ENCODE results near the gene RAB3B.

RAB3B gene

GRCh38 chr1:51945591-51945990 lies 44.9 kb downstream of the RAB3B start:
- no peak for DNase-seq (ENCODE audit: low read depth, low spot score)
- H3K4me3 ChIP-seq (ENCODE audit: low read length), result no peak overlapping the region
- no peaks in the 10 kb centered on the region for H3K9me3 ChIP-seq (ENCODE audit: control insufficient read depth, insufficient read depth, low read length)
- no peak overlapping the region for H3K27ac ChIP-seq (ENCODE audit: low read length)
- no peaks in the 10 kb centered on the region for H3K27me3 ChIP-seq (ENCODE audit: control insufficient read depth, insufficient read depth, low read length)
- no peaks in the 10 kb centered on the region for H3K4me1 ChIP-seq (ENCODE audit: control insufficient read depth, insufficient read depth, low read length)
- no peaks in the 10 kb centered on the region; the same call in none of the 2 replicates for H3K36me3 ChIP-seq (ENCODE audit: control insufficient read depth, insufficient read depth, low read length)

GRCh38 chr1:51942281-51942680 lies 48.2 kb downstream of the RAB3B start:
- Histone ChIP-seq H3K27ac (ENCODE audit: low read length) (no peak overlapping the region), H3K9me3 (ENCODE audit: control insufficient read depth, insufficient read depth, low read length) (no peaks in the 10 kb centered on the region), H3K36me3 (ENCODE audit: control insufficient read depth, insufficient read depth, low read length) (no peaks in the 10 kb centered on the region; the same call in 1 of the 2 replicates), H3K4me1 (ENCODE audit: control insufficient read depth, insufficient read depth, low read length) (no peaks in the 10 kb centered on the region), H3K27me3 (ENCODE audit: control insufficient read depth, insufficient read depth, low read length) (no peaks in the 10 kb centered on the region), H3K4me3 (ENCODE audit: low read length) (no peak overlapping the region)
- no CpG with 5 or more reads among the region's 2 CpGs for WGBS (ENCODE audit: insufficient coverage, insufficient read length)
- no peak for DNase-seq (ENCODE audit: low read depth, low spot score)

GRCh38 chr1:51941528-51941927 lies 49.0 kb downstream of the RAB3B start:
- no peaks in the 10 kb centered on the region for H3K27me3 ChIP-seq (ENCODE audit: control insufficient read depth, insufficient read depth, low read length)
- no peaks in the 10 kb centered on the region for H3K4me1 ChIP-seq (ENCODE audit: control insufficient read depth, insufficient read depth, low read length)
- H3K36me3 ChIP-seq (ENCODE audit: control insufficient read depth, insufficient read depth, low read length), result no peaks in the 10 kb centered on the region; the same call in 1 of the 2 replicates
- H3K9me3 ChIP-seq (ENCODE audit: control insufficient read depth, insufficient read depth, low read length), result no peaks in the 10 kb centered on the region
- no peak overlapping the region for H3K27ac ChIP-seq (ENCODE audit: low read length)
- no peak for DNase-seq (ENCODE audit: low read depth, low spot score)
- no peak overlapping the region for H3K4me3 ChIP-seq (ENCODE audit: low read length)

GRCh38 chr1:51937112-51937511 lies 53.4 kb downstream of the RAB3B start:
- no peaks in the 10 kb centered on the region for H3K9me3 ChIP-seq (ENCODE audit: control insufficient read depth, insufficient read depth, low read length)
- WGBS (ENCODE audit: insufficient coverage, insufficient read length), result no CpG with 5 or more reads among the region's 4 CpGs

GRCh38 chr1:51936531-51936930 lies 54.0 kb downstream of the RAB3B start:
- peaks cover 4% of the 10 kb centered on the region; the same call in 1 of the 2 replicates for H3K36me3 ChIP-seq (ENCODE audit: control insufficient read depth, insufficient read depth, low read length)
- WGBS (ENCODE audit: insufficient coverage, insufficient read length), result 100% methylated on average over 1 of the region's 4 CpGs
- no peaks in the 10 kb centered on the region for H3K9me3 ChIP-seq (ENCODE audit: control insufficient read depth, insufficient read depth, low read length)
- no peak overlapping the region for H3K4me3 ChIP-seq (ENCODE audit: low read length)
- no peak overlapping the region for H3K27ac ChIP-seq (ENCODE audit: low read length)
- DNase-seq (ENCODE audit: low read depth, low spot score), result no peak
- H3K27me3 ChIP-seq (ENCODE audit: control insufficient read depth, insufficient read depth, low read length), result no peaks in the 10 kb centered on the region
- no peaks in the 10 kb centered on the region for H3K4me1 ChIP-seq (ENCODE audit: control insufficient read depth, insufficient read depth, low read length)

More at GRCh38 chr1:51937112-51937511, 53.4 kb downstream of the RAB3B start:
- Histone ChIP-seq H3K36me3 (ENCODE audit: control insufficient read depth, insufficient read depth, low read length) (peaks cover 4% of the 10 kb centered on the region; the same call in 1 of the 2 replicates), H3K27ac (ENCODE audit: low read length) (no peak overlapping the region), H3K27me3 (ENCODE audit: control insufficient read depth, insufficient read depth, low read length) (no peaks in the 10 kb centered on the region), H3K4me1 (ENCODE audit: control insufficient read depth, insufficient read depth, low read length) (no peaks in the 10 kb centered on the region), H3K4me3 (ENCODE audit: low read length) (no peak overlapping the region)
- DNase-seq (ENCODE audit: low read depth, low spot score), result no peak

GRCh38 chr1:51933344-51933743 lies 57.2 kb downstream of the RAB3B start:
- Histone ChIP-seq H3K27me3 (ENCODE audit: control insufficient read depth, insufficient read depth, low read length) (no peaks in the 10 kb centered on the region), H3K4me1 (ENCODE audit: control insufficient read depth, insufficient read depth, low read length) (no peaks in the 10 kb centered on the region), H3K9me3 (ENCODE audit: control insufficient read depth, insufficient read depth, low read length) (no peaks in the 10 kb centered on the region), H3K27ac (ENCODE audit: low read length) (no peak overlapping the region), H3K4me3 (ENCODE audit: low read length) (no peak overlapping the region), H3K36me3 (ENCODE audit: control insufficient read depth, insufficient read depth, low read length) (peaks cover 4% of the 10 kb centered on the region; the same call in 1 of the 2 replicates)
- WGBS (ENCODE audit: insufficient coverage, insufficient read length), result no CpG with 5 or more reads among the region's 1 CpG
- no peak for DNase-seq (ENCODE audit: low read depth, low spot score)

- Histone ChIP-seq H3K9me3 (ENCODE audit: control insufficient read depth, insufficient read depth, low read length) (no peaks in the 10 kb centered on the region), H3K27me3 (ENCODE audit: control insufficient read depth, insufficient read depth, low read length) (no peaks in the 10 kb centered on the region), H3K27ac (ENCODE audit: low read length) (no peak overlapping the region), H3K4me1 (ENCODE audit: control insufficient read depth, insufficient read depth, low read length) (no peaks in the 10 kb centered on the region), H3K36me3 (ENCODE audit: control insufficient read depth, insufficient read depth, low read length) (peaks cover 4% of the 10 kb centered on the region; the same call in 1 of the 2 replicates), H3K4me3 (ENCODE audit: low read length) (no peak overlapping the region)
- no peak for DNase-seq (ENCODE audit: low read depth, low spot score)
Measured at GRCh38 chr1:51930329-51930728, 60.2 kb downstream of the RAB3B start.

GRCh38 chr1:51928896-51929295 lies 61.6 kb downstream of the RAB3B start:
- no peak overlapping the region for H3K27ac ChIP-seq (ENCODE audit: low read length)
- H3K4me3 ChIP-seq (ENCODE audit: low read length), result no peak overlapping the region
- WGBS (ENCODE audit: insufficient coverage, insufficient read length), result no CpG with 5 or more reads among the region's 1 CpG
- no peaks in the 10 kb centered on the region for H3K9me3 ChIP-seq (ENCODE audit: control insufficient read depth, insufficient read depth, low read length)
- no peak for DNase-seq (ENCODE audit: low read depth, low spot score)
- H3K4me1 ChIP-seq (ENCODE audit: control insufficient read depth, insufficient read depth, low read length), result no peaks in the 10 kb centered on the region
- no peaks in the 10 kb centered on the region for H3K27me3 ChIP-seq (ENCODE audit: control insufficient read depth, insufficient read depth, low read length)
- peaks cover 4% of the 10 kb centered on the region; the same call in 1 of the 2 replicates for H3K36me3 ChIP-seq (ENCODE audit: control insufficient read depth, insufficient read depth, low read length)

GRCh38 chr1:51927029-51927428 lies 63.5 kb downstream of the RAB3B start:
- Histone ChIP-seq H3K9me3 (ENCODE audit: control insufficient read depth, insufficient read depth, low read length) (no peaks in the 10 kb centered on the region), H3K4me1 (ENCODE audit: control insufficient read depth, insufficient read depth, low read length) (no peaks in the 10 kb centered on the region), H3K4me3 (ENCODE audit: low read length) (no peak overlapping the region), H3K27ac (ENCODE audit: low read length) (no peak overlapping the region), H3K27me3 (ENCODE audit: control insufficient read depth, insufficient read depth, low read length) (no peaks in the 10 kb centered on the region), H3K36me3 (ENCODE audit: control insufficient read depth, insufficient read depth, low read length) (no peaks in the 10 kb centered on the region)
- DNase-seq (ENCODE audit: low read depth, low spot score), result no peak
- WGBS (ENCODE audit: insufficient coverage, insufficient read length), result no CpG with 5 or more reads among the region's 2 CpGs

- no CpG with 5 or more reads among the region's 5 CpGs for WGBS (ENCODE audit: insufficient coverage, insufficient read length)
- Histone ChIP-seq H3K27ac (ENCODE audit: low read length) (no peak overlapping the region), H3K27me3 (ENCODE audit: control insufficient read depth, insufficient read depth, low read length) (no peaks in the 10 kb centered on the region), H3K36me3 (ENCODE audit: control insufficient read depth, insufficient read depth, low read length) (no peaks in the 10 kb centered on the region), H3K9me3 (ENCODE audit: control insufficient read depth, insufficient read depth, low read length) (no peaks in the 10 kb centered on the region), H3K4me3 (ENCODE audit: low read length) (no peak overlapping the region), H3K4me1 (ENCODE audit: control insufficient read depth, insufficient read depth, low read length) (no peaks in the 10 kb centered on the region)
- DNase-seq (ENCODE audit: low read depth, low spot score), result peak; percentile 25
Measured at GRCh38 chr1:51926171-51926812, 64.2 kb downstream of the RAB3B start.

- Histone ChIP-seq H3K27me3 (ENCODE audit: control insufficient read depth, insufficient read depth, low read length) (no peaks in the 10 kb centered on the region), H3K36me3 (ENCODE audit: control insufficient read depth, insufficient read depth, low read length) (no peaks in the 10 kb centered on the region), H3K27ac (ENCODE audit: low read length) (no peak overlapping the region), H3K9me3 (ENCODE audit: control insufficient read depth, insufficient read depth, low read length) (no peaks in the 10 kb centered on the region), H3K4me1 (ENCODE audit: control insufficient read depth, insufficient read depth, low read length) (no peaks in the 10 kb centered on the region), H3K4me3 (ENCODE audit: low read length) (no peak overlapping the region)
- no peak for DNase-seq (ENCODE audit: low read depth, low spot score)
- WGBS (ENCODE audit: insufficient coverage, insufficient read length), result no CpG with 5 or more reads among the region's 1 CpG
Measured at GRCh38 chr1:51924455-51924854, 66.0 kb downstream of the RAB3B start.

Measured in iPS DF 6.9 (cell line).